Measurements from ENCODE around the gene SUGT1. TPM values are rescaled to one million over a fixed set of nuclear protein-coding genes. Genes with fewer than 3 reads are reported as not detected.

The SUGT1 gene
- total and polyA plus RNA-seq, 10 of the 15 experiments (the other 5 are each of a cell fraction or from before 2014, with no cell fraction given), result 46.7 to 122 (median 77.3) TPM

- in situ Hi-C loops (cut with MboI), result loop anchor here (10.0 kb wide), 1 partner anchor 197 kb away; the partner anchor contains the start of genes CKAP2 and VPS36
Observed at GRCh38 chr13:52651897-52652195, 790 bp upstream of the SUGT1 start.

More at GRCh38 chr13:52651897-52652195, 790 bp upstream of the SUGT1 start:
- Histone ChIP-seq H2AFZ (ENCODE audit: control insufficient read depth, low read depth, low read length) (peak overlapping the region; percentile 88), H3K9me3 (replicated peaks; ENCODE audit: control insufficient read depth, insufficient read depth, low read length) (no peaks in the 10 kb centered on the region), H3K4me1 (ENCODE audit: control insufficient read depth, insufficient read depth, low read length) (no peaks in the 10 kb centered on the region; the same call in 1 of the 2 replicates), H3K9ac (ENCODE audit: control insufficient read depth, insufficient read depth, low read length) (peak overlapping the region; percentile 89), H3K79me2 (ENCODE audit: control insufficient read depth, insufficient read depth, low read length) (peaks cover 56% of the 10 kb centered on the region), H3K36me3 (ENCODE audit: control insufficient read depth in 2 of 2, insufficient read depth in 2 of 2, low read length in 1 of 2) (peaks cover 0 to 8% of the 10 kb centered on the region in 2 experiments; a peak in 1 of 4 replicates), H3K4me2 (ENCODE audit: control insufficient read depth, insufficient read depth) (peak overlapping the region; percentile 58), H3K4me3 (peak overlapping the region; percentile 79), H4K20me1 (ENCODE audit: control insufficient read depth, insufficient read depth) (no peaks in the 10 kb centered on the region), H3K27me3 (replicated peaks in 1 of 2; ENCODE audit: control insufficient read depth in 2 of 2, insufficient read depth in 2 of 2, low read length in 1 of 2) (no peaks in the 10 kb centered on the region), H3K27ac (ENCODE audit: control insufficient read depth, insufficient read depth) (peak overlapping the region; percentile 94)
- ChIA-PET RAD21 (ENCODE audit: unreplicated experiment) (interaction anchor here (1.0 to 4.2 kb wide), 10 partner anchors 10 to 500 kb away, joined by 3 to 33 read pairs (median 13); no protein-coding TSS in a partner anchor), CTCF (interaction anchor here (1.9 to 3.4 kb wide), 7 partner anchors 12 to 158 kb away, joined by 6 to 39 read pairs (median 11); no protein-coding TSS in a partner anchor), SMC1A (ENCODE audit: uncharacterized antibody, unreplicated experiment) (interaction anchor here (1.1 to 4.2 kb wide), 10 partner anchors 12 to 157 kb away, joined by 3 to 41 read pairs (median 6); no protein-coding TSS in a partner anchor), POLR2A (interaction anchor here (0.9 to 3.1 kb wide), 7 partner anchors 27 to 196 kb away, joined by 3 to 19 read pairs (median 7); no protein-coding TSS in a partner anchor)
- TF ChIP-seq PML (IDR thresholded peaks at IDR 0.05; ENCODE audit: low read length), result no peak
- peak; percentile 55; the same call in 1 of the 2 replicates for TF ChIP-seq MLLT1 (IDR thresholded peaks at IDR 0.05)
- TF ChIP-seq SMAD5 (IDR thresholded peaks at IDR 0.05; ENCODE audit: low read depth), result no peak
- TF ChIP-seq ZZZ3 (IDR thresholded peaks at IDR 0.05; ENCODE audit: control insufficient read depth, insufficient read length, low read depth), result no peak
- TF ChIP-seq MXI1 (IDR thresholded peaks at IDR 0.05; ENCODE audit: low read depth, low read length), result no peak
- TF ChIP-seq SP1 (IDR thresholded peaks at IDR 0.05; ENCODE audit: low read depth, low read length), result no peak
- TF ChIP-seq MEF2A (IDR thresholded peaks at IDR 0.05; ENCODE audit: insufficient read depth, low read depth, low read length), result no peak
- TF ChIP-seq ZNF207 (IDR thresholded peaks at IDR 0.05; ENCODE audit: borderline replicate concordance), result no peak
- 0 out of 2 replicates have a peak, but pooled peaks have one; percentile 35 for TF ChIP-seq NFIC (IDR thresholded peaks at IDR 0.05; ENCODE audit: low read depth, low read length)
- TF ChIP-seq POLR2AphosphoS5 (IDR thresholded peaks at IDR 0.05; ENCODE audit: low read length), result no peak
- no peak for TF ChIP-seq PAX5 (IDR thresholded peaks at IDR 0.05; ENCODE audit: borderline replicate concordance, low read depth, low read length)
- no peak for TF ChIP-seq STAT3 (IDR thresholded peaks at IDR 0.05; ENCODE audit: low read depth, low read length)
- no peak for TF ChIP-seq USF1 (IDR thresholded peaks at IDR 0.05; ENCODE audit: borderline replicate concordance, extremely low read length, insufficient read depth, low read depth, low read length)
- no peak for TF ChIP-seq HDAC6 (IDR thresholded peaks at IDR 0.05; ENCODE audit: unreplicated experiment)
- TF ChIP-seq EGR1 (IDR thresholded peaks at IDR 0.05; ENCODE audit: borderline replicate concordance in 1 of 2, low read depth in 2 of 2, low read length in 2 of 2), result 0 out of 3 replicates have a peak, but pooled peaks of 1 of the 2 experiments have one; percentile 0
- no peak for TF ChIP-seq SMARCA5 (IDR thresholded peaks at IDR 0.05)
- no peak for TF ChIP-seq MYB (IDR thresholded peaks at IDR 0.05; ENCODE audit: borderline replicate concordance, low read depth, low read length)
- TF ChIP-seq EP300 (IDR thresholded peaks at IDR 0.05; ENCODE audit: borderline replicate concordance in 1 of 2, control insufficient read depth in 1 of 2, low read depth in 2 of 2, low read length in 2 of 2), result no peak
- no peak for TF ChIP-seq BMI1 (IDR thresholded peaks at IDR 0.05; ENCODE audit: borderline replicate concordance)
- no peak for TF ChIP-seq ATF3 (IDR thresholded peaks at IDR 0.05; ENCODE audit: borderline replicate concordance, extremely low read depth, low read depth, low read length)
- ATAC-seq (peak; percentile 37), DNase-seq (ENCODE audit: low read depth, low spot score) (no peak), FAIRE-seq (peak; percentile 75)
- intact Hi-C loops (cut with micrococcal nuclease; ENCODE audit: unreplicated experiment), result loop anchor here (1.0 to 5.0 kb wide), 2 partner anchors 35 to 200 kb away; partner anchors contain the start of gene VPS36
- 0% methylated on average over 6 of the region's 7 CpGs for WGBS (ENCODE audit: insufficient coverage, insufficient replicate concordance, low lambda C conversion rate, missing lambda C conversion rate)
- TSS peak; percentile 83 for BruUV-seq (replicated peaks)

All from GM12878 (cell line).